Uterus (tissue), 2 donors: Measurements from ENCODE around the gene KSR2.

Experiments used
- POLR2A ChIP-seq, 2 donors: fragments of 450-650 bp; IDR thresholded peaks; one replicate each; pipeline ENCODE4 v1.6.1; 2016; ENCODE audit warnings: antibody characterized with exemption in 2 of 2, mild to moderate bottlenecking in 1 of 2, moderate library complexity in 1 of 2
- TF ChIP-seq, protein P1 (sequence below), 4 experiments: fragments of 200-600 bp in 2 of 4; fragments of 450-650 bp in 2 of 4; sonication (generic) in 2 of 4; IDR thresholded peaks; one replicate each; pipeline ENCODE4 v1.5.1; 2016 to 2019; ENCODE audit warnings: antibody characterized with exemption in 4 of 4, mild to moderate bottlenecking in 2 of 4, moderate library complexity in 1 of 4

DNA sequence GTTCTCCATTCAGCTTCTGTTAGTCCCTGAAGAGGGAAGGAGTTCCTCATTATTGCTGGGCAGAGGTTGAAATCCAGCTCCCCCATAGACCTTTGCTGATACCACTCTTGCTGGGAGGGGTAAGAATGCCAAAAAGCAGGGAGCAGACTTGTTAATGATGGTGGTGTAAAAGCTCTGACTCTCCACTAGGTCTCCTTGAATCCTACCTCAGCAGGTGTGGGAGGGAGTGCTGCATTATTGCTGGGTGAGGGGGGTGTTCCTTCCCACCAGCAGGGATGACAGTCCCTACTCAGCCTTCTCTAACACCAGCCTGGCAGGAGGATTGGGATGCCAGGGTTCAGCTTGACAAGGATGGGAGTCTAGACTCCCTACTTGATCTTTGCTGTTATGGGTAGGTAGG, 421.6 kb downstream of the KSR2 start:
- TF ChIP-seq, protein P1, sequence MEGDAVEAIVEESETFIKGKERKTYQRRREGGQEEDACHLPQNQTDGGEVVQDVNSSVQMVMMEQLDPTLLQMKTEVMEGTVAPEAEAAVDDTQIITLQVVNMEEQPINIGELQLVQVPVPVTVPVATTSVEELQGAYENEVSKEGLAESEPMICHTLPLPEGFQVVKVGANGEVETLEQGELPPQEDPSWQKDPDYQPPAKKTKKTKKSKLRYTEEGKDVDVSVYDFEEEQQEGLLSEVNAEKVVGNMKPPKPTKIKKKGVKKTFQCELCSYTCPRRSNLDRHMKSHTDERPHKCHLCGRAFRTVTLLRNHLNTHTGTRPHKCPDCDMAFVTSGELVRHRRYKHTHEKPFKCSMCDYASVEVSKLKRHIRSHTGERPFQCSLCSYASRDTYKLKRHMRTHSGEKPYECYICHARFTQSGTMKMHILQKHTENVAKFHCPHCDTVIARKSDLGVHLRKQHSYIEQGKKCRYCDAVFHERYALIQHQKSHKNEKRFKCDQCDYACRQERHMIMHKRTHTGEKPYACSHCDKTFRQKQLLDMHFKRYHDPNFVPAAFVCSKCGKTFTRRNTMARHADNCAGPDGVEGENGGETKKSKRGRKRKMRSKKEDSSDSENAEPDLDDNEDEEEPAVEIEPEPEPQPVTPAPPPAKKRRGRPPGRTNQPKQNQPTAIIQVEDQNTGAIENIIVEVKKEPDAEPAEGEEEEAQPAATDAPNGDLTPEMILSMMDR (IDR thresholded peaks at IDR 0.05), result no peak
- no peak for TF ChIP-seq POLR2A (IDR thresholded peaks at IDR 0.05)
